Karpas-422 (cell line): ENCODE measurements around the gene PINK1. TPM values are rescaled to one million over a fixed set of nuclear protein-coding genes. Genes with fewer than 3 reads are reported as not detected.

Experiments
- total RNA-seq: library from RNA; depleted of rRNA; stranded (reverse); fragments of >200 nt; shearing (Covaris generic); gene quantifications from 2 replicates; pipeline ENCODE4 v1.2.3, GENCODE V29; 2014; ENCODE audit warnings: low replicate concordance; rRNA removed

The PINK1 gene
- total RNA-seq, 1 experiment from 2014 or later, result 4.0 TPM

Other genes starting within 250 kb of the PINK1 start
- not detected in 2 replicates for gene CAMK2N1, start 147.2 kb upstream of the PINK1 start, total RNA-seq
- 15.9 and 18.0 TPM in 2 replicates for gene MUL1, start 125.3 kb upstream of the PINK1 start, total RNA-seq
- gene FAM43B, start 80.9 kb upstream of the PINK1 start, total RNA-seq, result not detected in 2 replicates
- gene CDA, start 44.4 kb upstream of the PINK1 start, total RNA-seq, result not detected in 2 replicates
- 141 and 161 TPM in 2 replicates for gene DDOST, start 27.9 kb downstream of the PINK1 start, total RNA-seq
- not detected in 2 replicates for gene KIF17, start 84.5 kb downstream of the PINK1 start, total RNA-seq
- gene SH2D5, start 99.2 kb downstream of the PINK1 start, total RNA-seq, result 0.07 TPM in 1 of 2 replicates, not detected in the other
- gene HP1BP3, start 153.8 kb downstream of the PINK1 start, total RNA-seq, result 175 and 243 TPM in 2 replicates